GM18870 (cell line): ENCODE data around the gene FBXL20.
"Not testable (repeated sequence)": the region's sequence is repeated elsewhere in the genome, so short reads cannot be mapped to it uniquely, and the experiment has no call there.

Experiments
- ATAC-seq: cut with Tn5 transposase; IDR thresholded peaks from one replicate; pipeline ENCODE4 v1.9.1; 2021; ENCODE audit warnings: moderate library complexity; ENCODE audit not compliant: unreplicated experiment

Gene FBXL20

DNA sequence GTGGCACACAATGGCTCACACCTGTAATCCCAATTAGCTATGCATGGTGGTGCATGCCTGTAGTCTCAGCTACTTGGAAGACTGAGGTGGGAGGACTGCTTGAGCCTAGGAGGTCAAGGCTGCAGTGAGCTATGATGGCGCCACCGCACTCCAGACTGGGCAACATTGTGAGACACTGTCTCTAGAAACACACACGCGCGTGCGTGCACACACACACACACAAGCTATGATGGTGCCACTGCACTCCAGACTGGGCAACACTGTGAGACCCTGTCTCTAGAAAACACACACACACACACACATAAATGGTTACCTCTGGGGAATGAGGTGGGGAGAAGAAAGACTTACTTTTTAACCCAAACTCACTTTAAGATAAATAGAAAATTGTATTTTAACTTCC is 16.4 kb downstream of the FBXL20 start:
- ATAC-seq = no peak

DNA sequence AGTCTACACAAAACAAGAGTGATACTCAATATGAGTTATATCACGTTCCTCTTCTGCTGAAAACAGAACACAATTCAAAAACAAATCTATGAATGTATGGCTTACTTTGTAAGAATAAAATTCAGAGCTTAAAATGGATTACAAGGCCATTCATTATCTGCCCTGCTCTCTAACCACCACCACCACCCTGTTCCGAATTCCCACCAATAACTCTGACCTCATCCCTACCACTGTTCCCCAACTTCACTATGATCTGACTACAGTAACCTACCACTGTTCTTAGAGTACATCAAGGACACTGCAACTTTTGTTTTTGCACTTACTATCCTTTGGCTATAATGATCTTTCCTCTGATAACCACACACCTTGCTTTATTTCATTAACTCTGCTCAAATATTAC is 21.3 kb downstream of the FBXL20 start:
- no peak for ATAC-seq

DNA sequence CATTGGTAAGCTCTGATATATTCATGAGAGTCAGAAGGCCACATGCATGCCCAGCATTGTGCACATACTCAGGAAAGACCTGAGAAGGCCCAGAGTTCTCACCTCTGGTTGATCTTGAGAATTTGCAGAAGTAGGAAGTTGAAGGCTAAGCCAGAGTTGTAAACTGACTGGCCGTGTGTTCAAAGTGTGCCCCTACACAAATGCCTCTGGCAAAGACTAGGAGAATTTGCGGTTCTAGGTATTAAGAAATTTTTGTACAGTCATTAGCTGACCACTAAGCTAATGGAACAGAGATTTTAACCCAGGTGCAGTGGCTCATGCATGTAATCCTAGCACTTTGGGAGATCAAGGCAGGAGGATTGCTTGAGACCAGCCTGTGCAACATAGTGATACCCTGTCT is 25.0 kb downstream of the FBXL20 start:
- no peak for ATAC-seq

DNA sequence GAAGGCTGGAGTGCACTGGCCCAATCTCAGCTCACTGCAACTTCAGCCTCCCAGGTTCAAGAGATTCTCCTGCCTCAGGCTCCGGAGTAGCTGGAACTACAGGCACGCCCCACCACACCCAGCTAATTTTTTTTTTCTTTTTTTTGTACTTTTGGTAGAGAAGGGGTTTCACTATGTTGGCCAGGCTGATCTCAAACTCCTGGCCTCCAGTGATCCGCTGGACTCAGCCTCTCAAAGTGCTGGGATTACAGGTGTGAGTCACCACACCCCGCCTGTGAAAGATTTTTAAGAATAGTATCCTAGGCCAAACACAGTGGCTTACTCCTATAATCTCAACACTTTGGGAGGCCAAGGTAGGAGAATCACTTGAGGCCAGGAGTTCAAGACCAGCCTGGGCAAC is 33.6 kb downstream of the FBXL20 start:
- ATAC-seq = not testable (repeated sequence)

DNA sequence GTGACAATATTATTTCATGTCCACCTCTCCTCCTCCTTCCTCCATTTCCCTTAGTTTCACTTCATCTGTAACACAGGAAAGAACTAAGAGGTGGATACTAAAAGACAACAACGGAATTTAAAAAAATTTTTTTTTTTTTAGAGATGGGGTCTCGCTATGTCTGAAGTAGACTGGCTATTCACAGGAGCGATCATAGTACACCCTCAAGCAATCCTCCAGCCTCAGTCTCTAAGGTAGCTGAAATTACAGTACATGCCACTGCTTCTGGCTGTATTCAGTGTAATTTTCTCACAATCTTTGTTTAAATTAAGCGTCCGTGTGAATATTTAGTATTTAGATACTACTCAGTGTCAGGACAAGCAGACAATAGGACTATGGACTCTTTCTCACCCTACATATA is 35.6 kb downstream of the FBXL20 start:
- ATAC-seq = no peak

DNA sequence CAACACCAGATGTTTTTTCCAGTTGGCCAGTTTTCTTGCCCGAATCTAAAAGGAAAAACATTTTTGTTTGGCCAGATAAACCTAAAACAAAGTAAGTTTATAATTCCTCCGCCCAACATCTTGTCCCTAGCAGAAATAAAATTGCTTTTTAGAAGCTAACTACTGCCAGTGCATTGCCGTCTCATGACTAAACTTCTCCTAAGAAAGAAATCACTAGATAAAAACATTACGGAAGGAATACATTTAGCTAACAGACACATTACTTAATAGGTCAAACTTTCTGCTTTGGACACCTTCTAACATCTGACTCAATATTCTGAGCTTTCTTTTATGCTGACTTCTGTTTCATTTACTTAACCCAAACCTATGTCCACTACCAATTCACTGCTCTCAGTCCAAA is 36.2 kb downstream of the FBXL20 start:
- ATAC-seq = no peak

DNA sequence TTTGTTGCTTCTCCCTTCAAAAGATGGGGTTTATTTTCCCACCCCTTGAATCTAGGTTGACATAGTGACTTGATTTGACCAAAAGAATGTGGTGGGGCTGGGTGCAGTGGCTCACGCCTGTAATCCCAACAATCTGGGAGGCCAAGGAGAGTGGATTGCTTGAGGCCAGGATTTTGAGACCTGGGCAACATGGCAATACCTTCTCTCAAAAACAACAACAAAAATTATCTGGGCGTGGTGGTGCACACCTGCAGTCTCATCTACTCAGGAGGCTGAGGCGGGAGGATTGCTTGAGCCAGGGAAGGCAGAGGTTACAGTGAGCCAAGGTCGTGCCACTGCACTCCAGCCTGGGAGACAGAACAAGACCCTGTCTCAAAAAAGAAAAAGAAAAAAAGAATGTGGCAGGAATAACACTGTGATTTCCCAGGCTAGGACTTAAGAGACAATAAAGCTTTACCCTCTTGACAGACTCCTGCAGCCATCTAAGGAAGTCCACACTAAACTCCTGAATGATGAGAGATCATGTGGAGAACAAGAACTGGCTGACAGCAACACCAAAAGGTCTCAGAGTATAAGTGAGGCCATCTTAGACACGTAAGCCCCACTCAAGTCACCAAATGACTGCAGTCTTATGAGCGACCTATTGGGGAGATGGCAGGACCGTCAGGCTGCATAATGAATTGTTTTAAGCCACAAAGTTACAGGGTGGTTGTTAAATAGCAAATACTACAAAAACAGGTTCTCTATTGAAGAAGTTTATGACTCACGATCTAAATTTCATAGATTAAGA is 37.0 kb downstream of the FBXL20 start:
- no peak for ATAC-seq

DNA sequence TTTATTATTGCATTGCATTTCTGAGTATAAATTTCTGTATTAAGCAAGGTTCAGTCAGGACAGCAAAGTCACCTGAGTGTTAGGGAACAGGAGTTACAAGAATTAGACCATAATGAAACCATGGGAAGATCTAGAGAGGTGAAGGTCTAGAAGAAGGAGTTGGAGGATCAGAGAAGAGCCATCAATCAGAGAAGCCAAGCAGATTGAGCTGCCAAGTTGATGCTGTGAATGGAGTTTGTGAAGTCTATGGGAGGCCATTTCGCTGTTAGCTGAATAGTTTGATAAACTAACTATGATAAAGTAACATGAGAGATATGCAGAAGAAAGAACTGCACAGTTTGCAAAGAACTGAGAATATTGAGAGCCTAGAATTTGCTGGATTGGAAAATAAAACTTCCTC is 40.4 kb downstream of the FBXL20 start:
- no peak for ATAC-seq

DNA sequence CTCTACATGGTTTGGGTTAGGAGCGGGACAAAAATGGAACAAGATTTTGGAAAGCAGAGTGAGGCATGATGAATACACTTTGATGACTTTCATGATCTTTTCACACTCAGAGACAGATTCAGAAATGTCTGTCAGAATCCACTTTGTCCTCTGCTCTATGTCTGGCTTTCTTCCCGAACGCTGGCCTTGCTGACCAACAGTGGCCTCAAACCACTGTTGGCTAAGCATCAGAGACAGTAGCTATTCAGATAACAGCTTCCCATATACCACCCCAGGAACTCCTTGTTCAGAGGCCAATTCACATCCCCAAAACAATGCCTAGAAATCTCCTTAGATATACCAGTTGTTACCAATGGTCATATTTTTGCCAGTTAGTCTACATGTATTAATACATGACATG is 40.9 kb downstream of the FBXL20 start:
- ATAC-seq = no peak

DNA sequence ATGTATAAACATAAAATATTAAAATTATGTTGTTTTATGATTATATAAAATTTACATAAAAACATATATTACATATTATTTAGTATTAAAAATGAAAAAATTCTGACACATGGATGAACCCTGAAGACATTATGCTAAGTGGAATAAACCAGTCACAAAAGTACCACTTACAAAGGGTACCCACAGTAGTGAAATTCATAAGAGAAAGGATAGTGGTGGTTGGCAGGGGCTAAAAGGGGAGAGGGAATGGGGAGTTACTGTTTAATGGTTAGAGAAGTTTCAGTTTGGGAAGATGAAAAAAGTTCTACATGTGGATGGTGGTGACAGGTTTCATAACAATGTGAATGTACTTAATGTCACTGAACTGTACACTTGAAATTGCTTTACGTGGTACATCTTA is 41.4 kb downstream of the FBXL20 start:
- no peak for ATAC-seq

DNA sequence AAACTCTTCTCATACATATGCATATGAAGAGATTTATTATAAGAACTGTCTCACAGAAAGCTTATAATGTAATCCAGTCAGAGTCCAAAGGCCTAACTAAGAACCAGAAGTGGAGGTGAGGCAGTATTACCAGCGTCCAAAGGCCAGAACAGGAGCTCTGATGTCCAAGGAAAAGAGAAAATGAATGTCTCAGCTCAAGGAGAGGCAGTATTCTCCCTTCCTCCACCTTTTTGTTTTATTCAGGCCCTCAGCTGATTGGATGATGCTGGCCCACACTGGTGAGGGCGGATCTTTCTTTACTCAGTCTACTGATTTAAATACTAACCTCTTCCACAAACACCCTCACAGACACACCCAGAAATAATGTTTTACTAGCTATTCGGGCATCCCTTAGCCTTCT is 43.4 kb downstream of the FBXL20 start:
- ATAC-seq = no peak

DNA sequence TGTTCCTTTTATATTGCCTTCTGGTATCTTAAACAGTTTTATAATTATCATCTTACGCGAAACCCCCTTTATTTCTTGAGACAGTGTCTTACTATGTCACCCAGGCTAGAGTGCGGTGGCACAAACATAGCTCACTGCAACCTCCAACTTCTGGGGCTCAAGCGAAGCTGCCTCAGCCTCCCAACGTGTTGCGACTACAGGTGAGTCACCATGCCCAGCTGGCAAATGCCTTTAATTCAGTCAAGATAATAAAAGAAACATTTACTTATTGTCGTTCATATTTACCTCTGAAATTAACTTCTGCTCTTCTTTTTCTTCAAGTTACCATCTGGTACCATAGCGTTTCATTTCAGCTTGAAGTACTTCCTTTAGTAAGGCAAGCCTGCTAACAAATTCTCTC is 43.9 kb downstream of the FBXL20 start:
- no peak for ATAC-seq

DNA sequence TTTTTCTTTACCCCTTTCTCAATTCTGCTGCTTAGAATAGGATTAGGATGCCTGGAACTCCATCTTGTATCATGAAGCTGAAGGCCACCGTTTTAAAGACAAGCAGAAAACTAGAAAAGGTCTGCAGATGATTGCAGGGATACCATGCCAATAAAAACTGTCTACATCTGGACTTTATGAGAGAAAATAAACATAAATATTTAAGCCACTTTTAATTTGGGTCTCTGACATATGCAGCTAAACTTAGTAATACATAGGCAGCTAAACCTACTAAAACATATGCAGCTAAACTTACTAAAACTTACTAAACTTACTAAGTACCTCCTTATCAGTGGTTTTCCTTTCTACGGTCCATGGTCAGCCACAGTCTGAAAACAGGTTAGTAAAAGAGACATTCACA is 48.4 kb downstream of the FBXL20 start:
- no peak for ATAC-seq

DNA sequence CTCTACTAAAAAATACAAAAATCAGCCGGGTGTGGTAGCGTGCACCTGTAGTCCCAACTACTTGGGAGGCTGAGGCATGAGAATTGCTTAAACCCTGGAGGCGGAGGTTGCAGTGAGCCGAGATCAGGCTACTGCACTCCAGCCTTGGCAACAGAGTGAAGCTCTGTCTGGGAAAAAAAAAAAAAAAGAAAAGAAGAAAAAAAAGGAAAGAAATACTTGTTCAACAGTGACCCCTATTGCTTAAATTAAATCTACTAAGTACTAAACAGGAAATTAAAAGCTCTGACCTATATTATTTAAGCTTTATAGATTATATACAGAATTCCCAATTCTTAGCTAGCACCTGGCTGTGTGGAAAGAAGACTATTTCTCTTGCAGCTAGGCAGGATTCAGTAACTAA is 48.9 kb downstream of the FBXL20 start:
- ATAC-seq = no peak

DNA sequence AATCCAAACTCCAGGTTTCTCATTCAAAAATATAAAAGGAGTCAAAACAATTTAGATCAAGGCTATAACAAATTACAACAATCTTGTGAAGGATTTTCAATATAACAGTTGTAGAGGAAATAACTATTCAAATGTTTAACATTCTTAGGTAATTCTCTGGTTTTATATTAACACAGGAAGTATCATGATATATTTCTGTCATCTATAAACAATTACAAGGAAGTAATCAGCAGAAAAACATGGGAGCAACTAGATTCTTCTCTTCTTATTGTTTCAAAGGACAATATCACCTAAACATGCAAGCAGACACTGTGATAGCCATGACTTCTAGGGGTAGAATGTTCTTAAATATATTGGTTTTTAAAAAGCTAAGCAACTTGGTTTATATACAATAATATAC is 49.9 kb downstream of the FBXL20 start:
- no peak for ATAC-seq

DNA sequence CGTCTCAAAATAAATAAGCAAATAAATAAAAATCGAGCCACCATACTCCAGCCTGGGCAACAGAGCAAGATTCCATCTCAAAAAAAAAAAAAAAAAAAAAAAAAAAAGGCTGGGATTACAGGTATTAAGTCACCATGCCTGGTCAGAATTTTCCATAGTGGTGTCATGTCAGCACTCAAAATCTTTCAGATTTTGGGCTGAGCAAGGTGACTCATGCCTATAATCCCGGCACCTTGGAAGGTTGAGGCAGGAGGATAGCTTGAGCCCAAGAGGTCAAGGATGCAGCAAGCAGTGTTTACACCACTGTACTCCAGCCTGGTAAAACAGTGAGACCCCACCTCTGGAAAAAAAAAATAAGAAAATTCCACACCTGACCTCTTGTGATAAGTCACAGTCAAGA is 52.2 kb downstream of the FBXL20 start:
- no peak for ATAC-seq

DNA sequence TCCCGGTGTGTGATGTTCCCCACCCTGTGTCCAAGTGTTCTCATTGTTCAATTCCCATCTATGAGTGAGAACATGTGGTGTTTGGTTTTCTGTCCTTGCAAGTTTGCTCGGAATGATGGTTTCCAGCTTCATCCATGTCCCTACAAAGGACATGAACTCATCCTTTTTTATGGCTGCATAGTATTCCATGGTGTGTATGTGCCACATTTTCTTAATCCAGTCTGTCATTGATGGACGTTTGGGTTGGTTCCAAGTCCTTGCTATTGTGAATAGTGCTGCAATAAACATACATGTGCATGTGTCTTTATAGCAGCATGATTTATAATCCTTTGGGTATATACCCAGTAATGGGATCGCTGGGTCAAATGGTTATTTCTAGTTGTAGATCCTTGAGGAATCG is 54.6 kb downstream of the FBXL20 start:
- ATAC-seq = not testable (repeated sequence)

DNA sequence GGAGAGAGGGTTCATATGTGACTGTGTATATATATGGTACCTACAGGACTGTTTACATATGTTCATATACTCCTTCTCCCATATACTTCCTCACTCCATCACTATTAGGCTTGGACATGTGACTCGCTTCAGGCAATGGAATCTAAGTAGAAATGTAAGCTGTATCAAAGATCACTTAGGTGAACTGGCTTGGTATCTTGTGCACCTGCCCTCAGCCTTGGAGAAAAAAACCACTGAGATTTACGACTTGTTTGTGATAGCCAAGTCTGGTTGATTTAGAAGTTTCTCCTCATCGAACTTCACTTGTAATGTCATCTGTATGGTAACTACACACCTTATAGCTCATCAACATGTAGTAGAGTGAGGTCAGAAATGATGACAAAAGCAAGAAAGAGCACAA is 59.9 kb downstream of the FBXL20 start:
- no peak for ATAC-seq

DNA sequence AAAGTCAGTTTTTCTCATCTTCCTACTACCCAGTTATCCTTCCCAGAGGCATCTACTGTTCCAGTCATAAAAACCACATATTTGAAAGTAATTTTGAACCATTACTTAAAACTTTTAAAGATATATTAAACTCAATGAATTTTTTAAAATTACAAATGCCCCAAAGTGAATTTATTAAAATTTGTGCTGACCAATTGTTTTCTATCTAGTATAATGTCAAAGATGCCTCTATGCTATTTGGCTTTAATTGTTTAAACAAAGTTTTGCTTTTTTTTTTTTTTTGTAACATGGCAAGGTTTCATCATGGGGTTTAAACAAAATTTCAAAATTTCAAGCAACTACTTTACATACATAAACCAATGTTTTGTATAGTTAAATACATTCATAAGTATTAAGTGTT is 60.7 kb downstream of the FBXL20 start:
- no peak for ATAC-seq

DNA sequence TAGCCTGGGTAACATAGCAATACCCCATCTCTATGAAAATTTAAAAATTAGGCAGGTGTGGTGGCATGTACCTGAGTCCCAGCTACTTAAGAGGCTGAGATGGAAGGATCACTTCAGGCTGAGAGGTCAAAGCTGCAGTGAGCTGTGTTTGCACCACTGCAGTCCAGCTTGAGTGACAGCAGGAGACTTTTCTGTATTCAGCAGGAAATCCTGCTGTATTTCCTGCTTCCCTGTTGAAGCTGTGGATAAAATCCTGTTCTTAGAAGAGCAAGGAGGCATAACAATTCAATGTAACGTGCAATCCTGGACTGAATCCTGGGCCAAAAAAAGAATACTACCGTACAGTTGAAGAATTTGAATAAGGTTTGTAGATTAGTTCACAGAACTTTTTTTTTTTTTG is 62.2 kb downstream of the FBXL20 start:
- no peak for ATAC-seq

DNA sequence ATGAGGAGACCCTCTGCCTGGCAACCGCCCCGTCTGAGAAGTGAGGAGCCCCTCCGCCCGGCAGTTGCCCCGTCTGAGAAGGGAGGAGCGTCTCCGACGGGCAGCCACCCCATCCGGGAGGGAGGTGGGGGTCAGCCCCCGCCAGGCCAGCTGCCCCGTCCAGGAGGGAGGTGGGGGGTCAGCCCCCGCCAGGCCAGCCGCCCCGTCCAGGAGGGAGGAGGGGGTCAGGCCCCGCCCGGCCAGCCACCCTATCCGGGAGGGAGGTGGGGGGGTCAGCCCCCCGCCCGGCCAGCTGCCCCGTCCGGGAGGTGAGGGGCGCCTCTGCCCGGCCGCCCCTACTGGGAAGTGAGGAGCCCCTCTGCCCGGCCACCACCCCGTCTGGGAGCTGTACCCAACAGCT is 63.8 kb downstream of the FBXL20 start:
- ATAC-seq = not testable (repeated sequence)

DNA sequence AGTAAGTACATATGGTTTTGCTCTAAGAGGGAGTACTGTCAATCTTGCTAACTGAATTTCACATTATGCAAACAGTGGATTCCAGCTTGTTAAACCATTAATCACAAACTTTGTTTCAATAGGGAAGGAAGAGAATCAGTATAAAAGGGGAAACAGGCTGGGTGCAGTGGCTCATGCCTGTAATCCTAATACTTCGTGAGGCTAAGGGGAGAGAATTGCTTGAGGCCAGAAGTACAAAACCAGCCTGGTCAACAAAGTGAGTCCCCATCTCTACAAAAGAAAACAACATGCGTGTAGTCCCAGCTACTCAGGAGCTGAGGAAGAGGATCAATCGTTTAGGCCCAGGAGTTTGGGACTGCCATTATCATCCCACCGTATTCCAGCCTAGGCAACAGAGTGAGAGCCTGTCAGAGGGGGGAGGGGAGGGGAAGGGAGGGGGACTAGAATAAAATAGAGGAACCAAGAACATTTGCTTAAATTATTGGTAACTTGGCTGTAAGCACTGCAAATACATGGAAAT is 65.7 kb downstream of the FBXL20 start:
- ATAC-seq = no peak
